Activated T-cell treated with anti-CD3 and anti-CD28 coated beads, Interleukin-2, amount 50 U/mL, for 72 hours (primary cell): Measurements from ENCODE around the gene KCNMB1. TPM values are rescaled to one million over a fixed set of nuclear protein-coding genes. Genes with fewer than 3 reads are reported as not detected.

Experiments
- ATAC-seq, 2 donors: fragments of 150-1000 bp; cut with Tn5 transposase; replicated peaks in 1 of 2; 2 replicates each; pipeline ENCODE4 v1.10.0; 2021; ENCODE audit warnings: moderate library complexity in 2 of 2, mild to moderate bottlenecking in 1 of 2
- DNase-seq, 2 donors: peaks; one replicate each; pipeline ENCODE4 v3.0.0; 2021 to 2022; ENCODE audit warnings: mixed read lengths in 1 of 2
- H3K27ac Mint-ChIP-seq: one replicate; pipeline ENCODE4 v1.8.0; 2022; ENCODE audit warnings: mild to moderate bottlenecking, moderate library complexity, mixed read lengths
- H3K27me3 Mint-ChIP-seq: one replicate; pipeline ENCODE4 v1.8.0; 2022; ENCODE audit warnings: low read depth, mixed read lengths
- H3K36me3 Mint-ChIP-seq, 2 donors: one replicate each; pipeline ENCODE4 v1.8.0; 2022; ENCODE audit warnings: mixed read lengths in 2 of 2, mild to moderate bottlenecking in 1 of 2; ENCODE audit not compliant: insufficient read depth in 2 of 2
- H3K4me1 Mint-ChIP-seq: one replicate; pipeline ENCODE4 v1.8.0; 2022; ENCODE audit warnings: low read depth, mixed read lengths
- H3K4me3 Mint-ChIP-seq, 2 donors: one replicate each; pipeline ENCODE4 v1.8.0; 2022; ENCODE audit warnings: mild to moderate bottlenecking in 2 of 2, mixed read lengths in 2 of 2, moderate library complexity in 2 of 2
- H3K9me3 Mint-ChIP-seq, 2 donors: one replicate each; pipeline ENCODE4 v1.8.0; 2022; ENCODE audit warnings: mixed read lengths in 2 of 2
- total RNA-seq, 2 donors: library from RNA; stranded (reverse); gene quantifications; one replicate each; pipeline ENCODE4 v1.2.3, GENCODE V29; 2022

Gene KCNMB1
- total RNA-seq, 2 donors from 2014 or later: not detected

GRCh38 chr5:170426149-170426767 lies 37.1 kb upstream of the KCNMB1 start:
- Mint-ChIP-seq H3K4me3 (no peak overlapping the region), H3K4me1 (no peaks in the 10 kb centered on the region), H3K27me3 (peaks cover 25% of the 10 kb centered on the region)

GRCh38 chr5:170425731-170426130 lies 36.6 kb upstream of the KCNMB1 start:
- Mint-ChIP-seq H3K27ac (no peak overlapping the region), H3K4me1 (no peaks in the 10 kb centered on the region), H3K36me3 (no peaks in the 10 kb centered on the region), H3K9me3 (no peaks in the 10 kb centered on the region), H3K4me3 (no peak overlapping the region), H3K27me3 (peaks cover 25% of the 10 kb centered on the region)
- DNase-seq (no peak), ATAC-seq (no peak)

More at GRCh38 chr5:170426149-170426767, 37.1 kb upstream of the KCNMB1 start:
- H3K27ac Mint-ChIP-seq: no peak overlapping the region
- H3K9me3 Mint-ChIP-seq: no peaks in the 10 kb centered on the region
- ATAC-seq (no peak), DNase-seq (no peak)
- no peaks in the 10 kb centered on the region for H3K36me3 Mint-ChIP-seq

GRCh38 chr5:170424629-170425028 lies 35.5 kb upstream of the KCNMB1 start:
- no peak for ATAC-seq
- peaks cover 15% of the 10 kb centered on the region for H3K27me3 Mint-ChIP-seq
- H3K27ac Mint-ChIP-seq: no peak overlapping the region
- H3K4me1 Mint-ChIP-seq: no peaks in the 10 kb centered on the region
- DNase-seq: no peak
- no peaks in the 10 kb centered on the region for H3K36me3 Mint-ChIP-seq
- H3K9me3 Mint-ChIP-seq: no peaks in the 10 kb centered on the region
- H3K4me3 Mint-ChIP-seq: no peak overlapping the region

GRCh38 chr5:170423692-170424091 lies 34.5 kb upstream of the KCNMB1 start:
- peaks cover 6% of the 10 kb centered on the region for H3K27me3 Mint-ChIP-seq
- DNase-seq: no peak
- H3K4me3 Mint-ChIP-seq: no peak overlapping the region

GRCh38 chr5:170421826-170422225 lies 32.7 kb upstream of the KCNMB1 start:
- no peak overlapping the region for H3K27ac Mint-ChIP-seq
- H3K4me3 Mint-ChIP-seq: no peak overlapping the region
- no peaks in the 10 kb centered on the region for H3K4me1 Mint-ChIP-seq
- no peaks in the 10 kb centered on the region for H3K9me3 Mint-ChIP-seq
- peaks cover 6% of the 10 kb centered on the region for H3K27me3 Mint-ChIP-seq
- H3K36me3 Mint-ChIP-seq: no peaks in the 10 kb centered on the region
- ATAC-seq (no peak), DNase-seq (no peak)

More at GRCh38 chr5:170423692-170424091, 34.5 kb upstream of the KCNMB1 start:
- H3K4me1 Mint-ChIP-seq: no peaks in the 10 kb centered on the region
- ATAC-seq: no peak
- H3K9me3 Mint-ChIP-seq: no peaks in the 10 kb centered on the region
- H3K27ac Mint-ChIP-seq: no peak overlapping the region
- no peaks in the 10 kb centered on the region for H3K36me3 Mint-ChIP-seq

- H3K27me3 Mint-ChIP-seq: peaks cover 6% of the 10 kb centered on the region
- H3K36me3 Mint-ChIP-seq: no peaks in the 10 kb centered on the region
- no peak overlapping the region for H3K4me3 Mint-ChIP-seq
- no peaks in the 10 kb centered on the region for H3K4me1 Mint-ChIP-seq
- H3K27ac Mint-ChIP-seq: no peak overlapping the region
- DNase-seq (peak; percentile 50 to 55), ATAC-seq (peak; percentile 62 to 71)
- no peaks in the 10 kb centered on the region for H3K9me3 Mint-ChIP-seq
Measured at GRCh38 chr5:170420806-170421412, 31.7 kb upstream of the KCNMB1 start.

GRCh38 chr5:170419643-170420042 lies 30.5 kb upstream of the KCNMB1 start:
- Mint-ChIP-seq H3K9me3 (no peaks in the 10 kb centered on the region), H3K27ac (no peak overlapping the region), H3K36me3 (no peaks in the 10 kb centered on the region), H3K4me1 (no peaks in the 10 kb centered on the region), H3K27me3 (peaks cover 6% of the 10 kb centered on the region), H3K4me3 (no peak overlapping the region)
- DNase-seq (no peak), ATAC-seq (no peak)

- no peak for DNase-seq
- no peak overlapping the region for H3K4me3 Mint-ChIP-seq
Measured at GRCh38 chr5:170418736-170419135, 29.6 kb upstream of the KCNMB1 start.

GRCh38 chr5:170416526-170416925 lies 27.4 kb upstream of the KCNMB1 start:
- ATAC-seq (no peak), DNase-seq (no peak)
- Mint-ChIP-seq H3K4me3 (no peak overlapping the region), H3K27me3 (no peaks in the 10 kb centered on the region), H3K36me3 (no peaks in the 10 kb centered on the region), H3K9me3 (no peaks in the 10 kb centered on the region), H3K27ac (no peak overlapping the region), H3K4me1 (no peaks in the 10 kb centered on the region)

More at GRCh38 chr5:170418736-170419135, 29.6 kb upstream of the KCNMB1 start:
- H3K36me3 Mint-ChIP-seq: no peaks in the 10 kb centered on the region
- no peaks in the 10 kb centered on the region for H3K4me1 Mint-ChIP-seq
- no peak overlapping the region for H3K27ac Mint-ChIP-seq
- no peaks in the 10 kb centered on the region for H3K9me3 Mint-ChIP-seq
- ATAC-seq: no peak
- H3K27me3 Mint-ChIP-seq: peaks cover 6% of the 10 kb centered on the region

GRCh38 chr5:170414786-170415185 lies 25.6 kb upstream of the KCNMB1 start:
- Mint-ChIP-seq H3K4me1 (no peaks in the 10 kb centered on the region), H3K27me3 (no peaks in the 10 kb centered on the region), H3K27ac (no peak overlapping the region), H3K36me3 (no peaks in the 10 kb centered on the region), H3K9me3 (no peaks in the 10 kb centered on the region), H3K4me3 (no peak overlapping the region)
- DNase-seq (no peak), ATAC-seq (no peak)

- no peak for ATAC-seq
- no peak overlapping the region for H3K4me3 Mint-ChIP-seq
- no peaks in the 10 kb centered on the region for H3K9me3 Mint-ChIP-seq
- no peak overlapping the region for H3K27ac Mint-ChIP-seq
- DNase-seq: no peak
- no peaks in the 10 kb centered on the region for H3K27me3 Mint-ChIP-seq
- H3K4me1 Mint-ChIP-seq: no peaks in the 10 kb centered on the region
- H3K36me3 Mint-ChIP-seq: no peaks in the 10 kb centered on the region
Measured at GRCh38 chr5:170413897-170414296, 24.7 kb upstream of the KCNMB1 start.

- H3K9me3 Mint-ChIP-seq: no peaks in the 10 kb centered on the region
- no peak overlapping the region for H3K4me3 Mint-ChIP-seq
- H3K27ac Mint-ChIP-seq: no peak overlapping the region
- H3K27me3 Mint-ChIP-seq: no peaks in the 10 kb centered on the region
- no peaks in the 10 kb centered on the region for H3K4me1 Mint-ChIP-seq
- no peaks in the 10 kb centered on the region for H3K36me3 Mint-ChIP-seq
- ATAC-seq (no peak), DNase-seq (no peak)
Measured at GRCh38 chr5:170411100-170411499, 21.9 kb upstream of the KCNMB1 start.

- H3K4me3 Mint-ChIP-seq: no peak overlapping the region
- DNase-seq: no peak
Measured at GRCh38 chr5:170410401-170410800, 21.2 kb upstream of the KCNMB1 start.

More at GRCh38 chr5:170410401-170410800, 21.2 kb upstream of the KCNMB1 start:
- H3K36me3 Mint-ChIP-seq: no peaks in the 10 kb centered on the region
- H3K4me1 Mint-ChIP-seq: no peaks in the 10 kb centered on the region
- ATAC-seq: no peak
- no peaks in the 10 kb centered on the region for H3K9me3 Mint-ChIP-seq
- H3K27me3 Mint-ChIP-seq: no peaks in the 10 kb centered on the region
- H3K27ac Mint-ChIP-seq: no peak overlapping the region
